ENCODE results near the gene MED13. TPM values are rescaled to one million over a fixed set of nuclear protein-coding genes. Genes with fewer than 3 reads are reported as not detected.

Gene MED13
- total and polyA plus RNA-seq, 4 donors = 6.6 to 64.0 (median 26.0) TPM

GRCh38 chr17:62078009-62078408 is 12.9 kb upstream of the MED13 start:
- Histone ChIP-seq H3K9me3 (ENCODE audit: control insufficient read depth in 4 of 4, low read length in 3 of 4) (no peaks in the 10 kb centered on the region), H3K36me3 (ENCODE audit: control insufficient read depth in 4 of 4, insufficient read depth in 3 of 4, low read depth in 1 of 4, low read length in 3 of 4) (no peaks in the 10 kb centered on the region), H3K4me3 (ENCODE audit: low read depth in 1 of 3, low read length in 3 of 3) (no peak overlapping the region), H3K27ac (ENCODE audit: low read depth in 1 of 2, low read length in 2 of 2) (peak overlapping the region; percentile 50 to 62), H3K27me3 (ENCODE audit: control insufficient read depth in 4 of 4, insufficient read depth in 4 of 4, low read length in 3 of 4) (no peaks in the 10 kb centered on the region), H3K9ac (ENCODE audit: low read depth in 1 of 2, low read length in 2 of 2) (no peak overlapping the region), H3K4me1 (ENCODE audit: control insufficient read depth in 4 of 4, insufficient read depth in 4 of 4, low read length in 3 of 4) (peaks cover 0 to 26% (median 21%) of the 10 kb centered on the region in 4 donors)
- no peak for DNase-seq (ENCODE audit: low spot score)
- TF ChIP-seq CTCF (IDR thresholded peaks at IDR 0.05; ENCODE audit: low read depth, low read length, missing input control) = no peak
- no peak for TF ChIP-seq HNF4A (conservative IDR thresholded peaks at IDR 0.05)
- no peak for TF ChIP-seq RXRA (IDR thresholded peaks at IDR 0.05)
- no peak for TF ChIP-seq YY1 (IDR thresholded peaks at IDR 0.05)
- TF ChIP-seq SP1 (IDR thresholded peaks at IDR 0.05) = no peak
- TF ChIP-seq NR2F2 (IDR thresholded peaks at IDR 0.05) = no peak
- no peak for TF ChIP-seq MAX (IDR thresholded peaks at IDR 0.05)
- no peak for TF ChIP-seq EGR1 (IDR thresholded peaks at IDR 0.05; ENCODE audit: low read depth in 2 of 2)
- no peak for TF ChIP-seq TAF1 (conservative IDR thresholded peaks at IDR 0.05)
- no peak for TF ChIP-seq JUND (IDR thresholded peaks at IDR 0.05)
- no peak for TF ChIP-seq HNF4G (IDR thresholded peaks at IDR 0.05)
- no peak for TF ChIP-seq FOXA2 (IDR thresholded peaks at IDR 0.05)
- WGBS = 62% methylated on average over 2 of the region's 2 CpGs

- 49% methylated on average over 13 of the region's 13 CpGs for WGBS
- H3K27ac ChIP-seq (ENCODE audit: low read depth in 1 of 2, low read length in 2 of 2) = peak overlapping the region; percentile 52 to 68
- no peak for DNase-seq (ENCODE audit: low spot score)
These were observed 12.0 kb upstream of the MED13 start for GRCh38 chr17:62076864-62077788.

More at GRCh38 chr17:62076864-62077788, 12.0 kb upstream of the MED13 start:
- Histone ChIP-seq H3K4me3 (ENCODE audit: low read depth in 1 of 3, low read length in 3 of 3) (peak overlapping the region in 2 of 3 donors; percentile 3 to 28), H3K27me3 (ENCODE audit: control insufficient read depth in 4 of 4, insufficient read depth in 4 of 4, low read length in 3 of 4) (no peaks in the 10 kb centered on the region), H3K9ac (ENCODE audit: low read depth in 1 of 2, low read length in 2 of 2) (peak overlapping the region; percentile 10 to 81), H3K36me3 (ENCODE audit: control insufficient read depth in 4 of 4, insufficient read depth in 3 of 4, low read depth in 1 of 4, low read length in 3 of 4) (no peaks in the 10 kb centered on the region), H3K9me3 (ENCODE audit: control insufficient read depth in 4 of 4, low read length in 3 of 4) (no peaks in the 10 kb centered on the region), H3K4me1 (ENCODE audit: control insufficient read depth in 4 of 4, insufficient read depth in 4 of 4, low read length in 3 of 4) (peaks cover 0 to 26% (median 21%) of the 10 kb centered on the region in 4 donors)
- TF ChIP-seq YY1 (IDR thresholded peaks at IDR 0.05) (peak; percentile 92), EGR1 (IDR thresholded peaks at IDR 0.05; ENCODE audit: low read depth in 2 of 2) (no peak), REST (IDR thresholded peaks at IDR 0.05) (no peak), JUND (IDR thresholded peaks at IDR 0.05) (peak in 1 of 2 donors; percentile 46), SP1 (IDR thresholded peaks at IDR 0.05) (peak; percentile 87), FOXA2 (IDR thresholded peaks at IDR 0.05) (no peak), MAX (IDR thresholded peaks at IDR 0.05) (no peak), RAD21 (IDR thresholded peaks at IDR 0.05) (peak in 1 of 2 donors; percentile 17), HNF4A (conservative IDR thresholded peaks at IDR 0.05) (peak; percentile 96 to 97), ZBTB33 (IDR thresholded peaks at IDR 0.05) (no peak), TAF1 (conservative IDR thresholded peaks at IDR 0.05) (no peak), NR2F2 (IDR thresholded peaks at IDR 0.05) (no peak), HNF4G (IDR thresholded peaks at IDR 0.05) (peak; percentile 85), FOXA1 (IDR thresholded peaks at IDR 0.05) (no peak), ATF3 (IDR thresholded peaks at IDR 0.05) (no peak), GABPA (IDR thresholded peaks at IDR 0.05 in 1 of 2, conservative IDR thresholded peaks at IDR 0.05 in 1 of 2) (no peak), CTCF (IDR thresholded peaks at IDR 0.05; ENCODE audit: low read depth, low read length, missing input control) (no peak), RXRA (IDR thresholded peaks at IDR 0.05) (peak; percentile 40 to 49)

Data from liver (tissue), 9 donors.